HUES48 (cell line): ENCODE data around the gene KCNMA1.

Experiments
- H3K27ac ChIP-seq: one replicate; pipeline ENCODE4 v1.7.0; 2013; ENCODE audit warnings: low read depth, low read length, inconsistent platforms
- H3K27me3 ChIP-seq: 2 replicates; pipeline ENCODE4 v1.6.1; 2013; ENCODE audit warnings: mild to moderate bottlenecking, low read length; ENCODE audit not compliant: control insufficient read depth, insufficient read depth
- H3K36me3 ChIP-seq: 2 replicates; pipeline ENCODE4 v1.6.1; 2013; ENCODE audit warnings: low read length; ENCODE audit not compliant: control insufficient read depth, insufficient read depth
- H3K4me1 ChIP-seq: 2 replicates; pipeline ENCODE4 v1.6.1; 2013; ENCODE audit warnings: mild to moderate bottlenecking, low read length; ENCODE audit not compliant: control insufficient read depth, insufficient read depth
- H3K4me3 ChIP-seq: 2 replicates; pipeline ENCODE4 v1.5.1; 2013; ENCODE audit warnings: mild to moderate bottlenecking, low read depth, low read length
- H3K9ac ChIP-seq: 2 replicates; pipeline ENCODE4 v1.6.1; 2013; ENCODE audit warnings: mild to moderate bottlenecking, low read depth, low read length, moderate library complexity
- H3K9me3 ChIP-seq: 2 replicates; pipeline ENCODE4 v1.6.1; 2013; ENCODE audit warnings: low read length; ENCODE audit not compliant: control insufficient read depth, insufficient read depth

The KCNMA1 gene

GRCh38 chr10:77099136-77099535 lies 538.5 kb downstream of the KCNMA1 start:
- no peaks in the 10 kb centered on the region for H3K4me1 ChIP-seq
- no peak overlapping the region for H3K27ac ChIP-seq
- H3K36me3 ChIP-seq, result no peaks in the 10 kb centered on the region
- H3K9ac ChIP-seq, result no peak overlapping the region
- H3K9me3 ChIP-seq, result no peaks in the 10 kb centered on the region
- no peak overlapping the region for H3K4me3 ChIP-seq
- H3K27me3 ChIP-seq, result no peaks in the 10 kb centered on the region

- no peak overlapping the region for H3K9ac ChIP-seq
- H3K27me3 ChIP-seq, result no peaks in the 10 kb centered on the region
- H3K27ac ChIP-seq, result no peak overlapping the region
- no peaks in the 10 kb centered on the region for H3K9me3 ChIP-seq
- no peaks in the 10 kb centered on the region for H3K4me1 ChIP-seq
- no peaks in the 10 kb centered on the region for H3K36me3 ChIP-seq
- H3K4me3 ChIP-seq, result no peak overlapping the region
Measured at GRCh38 chr10:77097625-77098024, 540.0 kb downstream of the KCNMA1 start.

GRCh38 chr10:77093126-77093525 lies 544.5 kb downstream of the KCNMA1 start:
- H3K27me3 ChIP-seq, result no peaks in the 10 kb centered on the region
- no peaks in the 10 kb centered on the region for H3K9me3 ChIP-seq
- no peak overlapping the region for H3K9ac ChIP-seq
- no peaks in the 10 kb centered on the region for H3K4me1 ChIP-seq
- no peaks in the 10 kb centered on the region for H3K36me3 ChIP-seq
- H3K4me3 ChIP-seq, result no peak overlapping the region
- no peak overlapping the region for H3K27ac ChIP-seq

- H3K36me3 ChIP-seq, result no peaks in the 10 kb centered on the region
- no peak overlapping the region for H3K4me3 ChIP-seq
- no peaks in the 10 kb centered on the region for H3K9me3 ChIP-seq
- H3K27ac ChIP-seq, result no peak overlapping the region
- no peaks in the 10 kb centered on the region for H3K4me1 ChIP-seq
- no peak overlapping the region for H3K9ac ChIP-seq
- H3K27me3 ChIP-seq, result no peaks in the 10 kb centered on the region
Measured at GRCh38 chr10:77091597-77092165, 545.9 kb downstream of the KCNMA1 start.

GRCh38 chr10:77090381-77091356 lies 546.9 kb downstream of the KCNMA1 start:
- no peak overlapping the region for H3K27ac ChIP-seq
- no peaks in the 10 kb centered on the region for H3K36me3 ChIP-seq
- H3K27me3 ChIP-seq, result no peaks in the 10 kb centered on the region
- H3K9me3 ChIP-seq, result no peaks in the 10 kb centered on the region
- no peak overlapping the region for H3K9ac ChIP-seq
- no peak overlapping the region for H3K4me3 ChIP-seq
- H3K4me1 ChIP-seq, result no peaks in the 10 kb centered on the region

GRCh38 chr10:77087366-77087765 lies 550.2 kb downstream of the KCNMA1 start:
- Histone ChIP-seq H3K27ac (no peak overlapping the region), H3K9ac (no peak overlapping the region), H3K27me3 (no peaks in the 10 kb centered on the region), H3K4me3 (no peak overlapping the region), H3K9me3 (no peaks in the 10 kb centered on the region), H3K36me3 (no peaks in the 10 kb centered on the region), H3K4me1 (peaks cover 9% of the 10 kb centered on the region)

- Histone ChIP-seq H3K4me1 (peaks cover 17% of the 10 kb centered on the region), H3K9me3 (no peaks in the 10 kb centered on the region), H3K27ac (no peak overlapping the region), H3K27me3 (no peaks in the 10 kb centered on the region), H3K9ac (no peak overlapping the region), H3K4me3 (no peak overlapping the region), H3K36me3 (no peaks in the 10 kb centered on the region)
Measured at GRCh38 chr10:77086081-77086480, 551.5 kb downstream of the KCNMA1 start.

GRCh38 chr10:77085344-77085743 lies 552.3 kb downstream of the KCNMA1 start:
- no peaks in the 10 kb centered on the region for H3K9me3 ChIP-seq
- H3K27me3 ChIP-seq, result no peaks in the 10 kb centered on the region
- H3K9ac ChIP-seq, result no peak overlapping the region
- no peak overlapping the region for H3K4me3 ChIP-seq
- H3K4me1 ChIP-seq, result peaks cover 24% of the 10 kb centered on the region
- H3K27ac ChIP-seq, result no peak overlapping the region
- H3K36me3 ChIP-seq, result no peaks in the 10 kb centered on the region

GRCh38 chr10:77084431-77085144 lies 553.0 kb downstream of the KCNMA1 start:
- H3K9me3 ChIP-seq, result no peaks in the 10 kb centered on the region
- no peak overlapping the region for H3K27ac ChIP-seq
- H3K4me3 ChIP-seq, result no peak overlapping the region
- H3K27me3 ChIP-seq, result no peaks in the 10 kb centered on the region
- H3K36me3 ChIP-seq, result no peaks in the 10 kb centered on the region
- H3K9ac ChIP-seq, result no peak overlapping the region
- peaks cover 29% of the 10 kb centered on the region for H3K4me1 ChIP-seq

GRCh38 chr10:77082601-77083252 lies 554.9 kb downstream of the KCNMA1 start:
- Histone ChIP-seq H3K4me3 (no peak overlapping the region), H3K36me3 (no peaks in the 10 kb centered on the region), H3K27me3 (no peaks in the 10 kb centered on the region), H3K4me1 (peaks cover 29% of the 10 kb centered on the region), H3K9ac (no peak overlapping the region), H3K9me3 (no peaks in the 10 kb centered on the region), H3K27ac (no peak overlapping the region)
